BLaER1 (cell line): Measurements from ENCODE around the gene LSM3.

Experiments
- H3K27ac ChIP-seq: shearing (Covaris generic); formaldehyde crosslinking; 2 replicates; pipeline ENCODE4 v1.8.1; 2022
- H3K27me3 ChIP-seq: shearing (Covaris generic); formaldehyde crosslinking; 2 replicates; pipeline ENCODE4 v1.8.1; 2022
- H3K36me3 ChIP-seq: shearing (Covaris generic); formaldehyde crosslinking; 2 replicates; pipeline ENCODE4 v1.8.1; 2022
- H3K4me1 ChIP-seq: shearing (Covaris generic); formaldehyde crosslinking; 2 replicates; pipeline ENCODE4 v1.8.1; 2022
- H3K4me2 ChIP-seq: shearing (Covaris generic); formaldehyde crosslinking; 2 replicates; pipeline ENCODE4 v1.8.1; 2022
- H3K4me3 ChIP-seq: shearing (Covaris generic); formaldehyde crosslinking; 2 replicates; pipeline ENCODE4 v1.8.1; 2022
- H3K9ac ChIP-seq: shearing (Covaris generic); formaldehyde crosslinking; 2 replicates; pipeline ENCODE4 v1.8.1; 2022
- H3K9me3 ChIP-seq: shearing (Covaris generic); formaldehyde crosslinking; 2 replicates; pipeline ENCODE4 v1.8.1; 2022
- H4K20me1 ChIP-seq: shearing (Covaris generic); formaldehyde crosslinking; 2 replicates; pipeline ENCODE4 v1.8.1; 2022
- Cebpa-rat ChIP-seq: shearing (Covaris generic); IDR thresholded peaks from 2 replicates; pipeline ENCODE4 v1.8.1; 2022

The LSM3 gene

DNA sequence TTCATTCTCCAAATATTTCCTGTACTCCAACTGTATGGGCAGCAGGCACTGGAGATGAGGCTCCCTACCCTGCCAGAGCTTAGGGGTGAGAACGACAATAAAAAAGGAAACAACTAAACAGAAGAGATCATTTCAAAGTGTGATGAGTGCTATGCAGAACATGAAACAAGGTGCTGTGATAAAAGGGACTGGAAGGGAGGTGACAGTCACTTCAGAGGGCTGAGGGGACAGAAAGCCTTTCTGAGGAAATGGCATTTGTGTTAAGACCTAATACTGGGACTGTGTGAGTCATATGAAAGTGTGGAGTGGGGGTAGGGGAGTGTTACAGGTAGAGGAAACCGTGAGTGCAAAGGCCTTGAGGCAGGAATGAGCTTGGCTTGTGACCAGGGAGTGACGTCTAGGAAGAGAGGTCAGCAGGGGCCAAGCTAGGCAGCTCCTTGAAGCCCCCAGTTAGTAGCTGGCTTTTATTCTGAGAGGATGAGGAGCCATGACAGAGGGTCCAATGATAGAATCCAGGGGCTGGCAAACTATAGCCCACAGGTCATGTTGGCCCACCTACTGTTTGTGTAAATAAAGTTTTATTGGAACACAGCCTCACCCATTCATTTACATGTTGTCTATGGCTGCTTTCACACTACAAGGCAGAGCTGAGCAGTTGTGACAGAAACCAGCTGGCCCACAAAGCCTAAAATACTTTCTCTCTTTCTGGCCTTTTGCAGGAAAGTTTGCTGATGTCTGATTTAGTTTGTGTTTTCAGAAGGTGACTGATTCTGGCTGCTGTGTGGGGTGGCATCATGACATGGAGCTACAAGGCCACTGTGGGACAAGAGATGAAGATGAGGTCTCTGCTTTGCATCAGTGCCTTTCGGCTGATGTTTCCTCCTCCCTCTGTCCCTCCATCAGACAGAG, 56.6 kb downstream of the LSM3 start:
- no peak overlapping the region for H3K9ac ChIP-seq
- H3K4me2 ChIP-seq = no peak overlapping the region
- H3K4me3 ChIP-seq = no peak overlapping the region
- H3K4me1 ChIP-seq = peaks cover 10% of the 10 kb centered on the region
- no peaks in the 10 kb centered on the region for H3K36me3 ChIP-seq
- no peaks in the 10 kb centered on the region for H3K27me3 ChIP-seq
- no peaks in the 10 kb centered on the region for H4K20me1 ChIP-seq
- peaks cover 11% of the 10 kb centered on the region for H3K9me3 ChIP-seq
- no peak overlapping the region for H3K27ac ChIP-seq
- TF ChIP-seq Cebpa-rat = no peak

DNA sequence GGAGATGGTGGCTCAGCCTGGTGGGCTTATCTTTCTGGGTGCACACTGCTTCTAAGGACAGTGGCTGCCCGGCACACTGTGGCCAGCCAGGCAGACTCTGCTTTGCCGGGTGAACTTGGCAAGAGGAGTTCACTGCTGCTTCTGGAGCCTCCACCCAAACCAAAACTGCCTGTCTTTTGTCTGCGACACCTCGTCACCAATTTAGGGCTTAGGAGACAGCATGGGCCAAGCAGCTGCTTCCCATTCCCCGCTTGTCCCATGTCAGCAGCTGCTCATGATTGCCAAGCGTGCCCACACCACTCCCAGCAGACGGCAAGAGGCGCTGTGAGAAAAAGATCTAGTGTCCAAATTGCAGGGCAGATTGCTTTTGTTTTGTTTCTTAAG, 57.3 kb downstream of the LSM3 start:
- H3K4me3 ChIP-seq = no peak overlapping the region
- peaks cover 10% of the 10 kb centered on the region for H3K4me1 ChIP-seq
- no peaks in the 10 kb centered on the region for H4K20me1 ChIP-seq
- H3K9ac ChIP-seq = no peak overlapping the region
- no peak overlapping the region for H3K4me2 ChIP-seq
- no peaks in the 10 kb centered on the region for H3K36me3 ChIP-seq
- no peak for TF ChIP-seq Cebpa-rat
- no peaks in the 10 kb centered on the region for H3K27me3 ChIP-seq
- H3K9me3 ChIP-seq = peaks cover 11% of the 10 kb centered on the region
- H3K27ac ChIP-seq = no peak overlapping the region

DNA sequence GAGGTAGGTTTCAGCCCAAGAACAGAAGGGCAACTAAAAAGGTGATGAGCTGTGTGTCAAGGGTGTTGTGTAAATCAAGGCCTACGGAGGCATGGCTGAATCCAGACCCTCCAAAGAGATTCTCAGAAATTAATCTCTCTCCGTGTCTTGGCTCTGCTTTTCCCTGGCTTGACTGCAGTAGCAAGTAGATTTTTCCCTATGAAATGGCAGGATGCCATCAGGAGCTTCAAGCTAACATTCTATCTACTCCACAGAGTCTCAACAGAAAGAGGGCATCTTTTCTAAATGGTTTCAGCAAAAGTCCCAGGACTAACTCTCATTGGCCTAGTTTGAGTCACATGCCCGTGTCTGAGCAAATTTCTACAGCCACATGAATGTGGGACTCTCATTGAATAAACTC, 58.3 kb downstream of the LSM3 start:
- H4K20me1 ChIP-seq = no peaks in the 10 kb centered on the region
- no peaks in the 10 kb centered on the region for H3K27me3 ChIP-seq
- no peak overlapping the region for H3K9ac ChIP-seq
- H3K36me3 ChIP-seq = no peaks in the 10 kb centered on the region
- peaks cover 11% of the 10 kb centered on the region for H3K9me3 ChIP-seq
- no peak overlapping the region for H3K4me2 ChIP-seq
- TF ChIP-seq Cebpa-rat = no peak
- no peak overlapping the region for H3K27ac ChIP-seq
- no peak overlapping the region for H3K4me3 ChIP-seq
- H3K4me1 ChIP-seq = peaks cover 10% of the 10 kb centered on the region

DNA sequence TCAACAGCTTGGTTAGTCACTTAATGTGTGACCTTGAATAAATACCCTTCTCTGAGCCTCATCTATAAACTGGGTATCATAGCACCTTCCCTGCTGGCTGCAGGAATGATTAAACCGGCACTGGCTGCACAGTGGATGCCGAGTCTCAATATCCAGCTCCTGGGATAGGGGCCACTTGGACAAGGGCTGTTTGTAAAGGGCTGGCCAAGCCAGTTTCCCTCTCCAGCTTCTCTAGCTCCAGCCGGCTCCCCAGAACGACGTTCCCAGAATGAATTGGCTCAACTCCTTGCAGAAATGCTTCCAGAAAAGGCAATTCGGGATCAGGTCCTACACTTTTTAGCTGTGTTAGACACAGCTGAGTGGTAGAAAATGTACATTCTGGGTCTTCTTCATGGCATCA, 58.8 kb downstream of the LSM3 start:
- H3K9ac ChIP-seq = no peak overlapping the region
- H4K20me1 ChIP-seq = no peaks in the 10 kb centered on the region
- no peaks in the 10 kb centered on the region for H3K27me3 ChIP-seq
- H3K9me3 ChIP-seq = peaks cover 11% of the 10 kb centered on the region
- H3K4me2 ChIP-seq = no peak overlapping the region
- H3K27ac ChIP-seq = no peak overlapping the region
- H3K4me1 ChIP-seq = peaks cover 7% of the 10 kb centered on the region
- H3K4me3 ChIP-seq = no peak overlapping the region
- H3K36me3 ChIP-seq = no peaks in the 10 kb centered on the region
- TF ChIP-seq Cebpa-rat = no peak

DNA sequence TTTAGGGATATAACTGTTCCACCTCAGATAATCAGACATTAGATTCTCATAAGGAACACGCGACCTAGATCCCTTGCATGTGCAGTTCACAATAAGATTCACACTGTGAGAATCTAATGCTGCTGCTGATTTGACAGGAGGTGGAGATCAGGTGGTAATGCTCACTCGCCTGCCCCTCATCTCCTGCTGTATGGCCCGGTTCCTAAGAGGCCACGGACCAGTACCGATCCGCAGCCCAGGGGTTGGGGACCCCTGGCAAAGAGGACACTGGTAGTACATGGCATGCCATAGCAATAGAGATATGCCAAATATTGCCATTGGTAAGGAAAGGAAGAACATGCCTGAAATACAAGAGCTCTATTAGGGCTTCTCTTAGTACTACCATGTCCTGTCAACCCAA, 59.7 kb downstream of the LSM3 start:
- Histone ChIP-seq H4K20me1 (no peaks in the 10 kb centered on the region), H3K27me3 (no peaks in the 10 kb centered on the region), H3K4me3 (no peak overlapping the region), H3K4me2 (no peak overlapping the region), H3K27ac (no peak overlapping the region), H3K9me3 (peaks cover 11% of the 10 kb centered on the region), H3K4me1 (no peaks in the 10 kb centered on the region), H3K9ac (no peak overlapping the region), H3K36me3 (no peaks in the 10 kb centered on the region)
- TF ChIP-seq Cebpa-rat = no peak

DNA sequence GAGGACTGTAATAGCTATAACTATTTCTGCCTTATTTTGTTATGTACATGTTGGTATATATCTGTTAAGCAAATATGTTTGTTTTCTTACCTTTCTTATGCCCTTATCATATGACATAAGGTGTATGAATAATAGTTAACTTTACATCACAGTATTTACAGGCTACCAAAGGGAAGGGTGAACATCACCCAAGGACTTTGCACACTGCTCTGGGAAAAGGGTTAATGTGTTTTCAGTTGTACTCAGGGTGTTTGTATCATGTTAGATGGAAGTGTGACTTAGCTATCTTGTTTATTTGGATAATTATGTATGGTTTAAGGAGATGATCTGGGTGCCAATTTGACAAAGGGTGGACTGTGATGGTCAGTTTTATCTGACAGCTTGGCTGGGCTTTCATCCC, 60.3 kb downstream of the LSM3 start:
- Histone ChIP-seq H3K4me3 (no peak overlapping the region), H3K27ac (no peak overlapping the region), H3K4me1 (no peaks in the 10 kb centered on the region), H4K20me1 (no peaks in the 10 kb centered on the region), H3K36me3 (no peaks in the 10 kb centered on the region), H3K9me3 (0 out of 2 replicates have a peak, but pooled peaks cover 6% of the 10 kb centered on the region), H3K4me2 (no peak overlapping the region), H3K9ac (no peak overlapping the region), H3K27me3 (no peaks in the 10 kb centered on the region)
- TF ChIP-seq Cebpa-rat = no peak

DNA sequence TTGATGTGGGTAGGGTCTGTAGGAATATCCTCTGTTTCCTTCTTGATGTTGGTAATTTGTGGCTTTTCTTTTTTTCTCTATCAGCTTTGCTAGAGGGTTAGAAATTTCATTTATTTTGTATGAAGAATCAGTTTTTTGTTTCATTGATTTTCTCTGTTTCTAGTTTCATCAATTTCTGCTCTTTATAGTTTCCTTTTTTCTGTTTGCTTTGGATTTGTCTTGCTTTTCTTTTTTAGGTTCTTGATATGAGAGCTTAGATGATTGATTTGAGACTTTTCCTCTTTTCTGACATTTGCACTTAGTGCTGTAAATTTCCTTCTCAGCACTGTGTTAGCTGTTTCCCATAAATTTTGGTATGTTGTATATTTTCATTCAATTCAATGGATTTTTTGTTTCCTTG, 61.3 kb downstream of the LSM3 start:
- no peaks in the 10 kb centered on the region for H3K4me1 ChIP-seq

DNA sequence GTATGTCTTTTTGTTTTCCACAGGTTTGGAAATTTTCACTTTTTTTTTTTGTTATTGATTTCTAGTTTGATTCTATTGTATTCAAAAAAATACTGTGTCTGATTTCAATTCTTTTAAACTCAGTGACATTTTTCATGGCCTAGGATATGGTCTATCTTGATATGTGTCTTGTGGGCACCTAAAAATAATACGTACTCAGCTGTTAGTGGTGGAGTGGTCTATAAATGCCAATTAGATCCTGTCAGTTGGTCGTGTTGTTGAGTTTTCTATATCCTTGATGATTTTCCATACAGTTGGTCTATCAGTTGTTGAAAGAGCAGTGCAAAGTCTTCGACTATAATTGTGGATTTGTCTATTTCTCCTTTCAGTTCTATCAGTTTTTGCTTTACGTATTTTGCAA, 61.7 kb downstream of the LSM3 start:
- TF ChIP-seq Cebpa-rat = no peak
- Histone ChIP-seq H3K4me2 (no peak overlapping the region), H3K9ac (no peak overlapping the region), H3K27ac (no peak overlapping the region), H3K4me1 (no peaks in the 10 kb centered on the region), H3K27me3 (no peaks in the 10 kb centered on the region), H3K4me3 (no peak overlapping the region), H3K36me3 (no peaks in the 10 kb centered on the region), H3K9me3 (no peaks in the 10 kb centered on the region), H4K20me1 (no peaks in the 10 kb centered on the region)

More for the DNA sequence above, 61.3 kb downstream of the LSM3 start:
- no peak for TF ChIP-seq Cebpa-rat
- Histone ChIP-seq H3K9me3 (no peaks in the 10 kb centered on the region), H4K20me1 (no peaks in the 10 kb centered on the region), H3K27ac (no peak overlapping the region), H3K27me3 (no peaks in the 10 kb centered on the region), H3K4me2 (no peak overlapping the region), H3K9ac (no peak overlapping the region), H3K4me3 (no peak overlapping the region), H3K36me3 (no peaks in the 10 kb centered on the region)

DNA sequence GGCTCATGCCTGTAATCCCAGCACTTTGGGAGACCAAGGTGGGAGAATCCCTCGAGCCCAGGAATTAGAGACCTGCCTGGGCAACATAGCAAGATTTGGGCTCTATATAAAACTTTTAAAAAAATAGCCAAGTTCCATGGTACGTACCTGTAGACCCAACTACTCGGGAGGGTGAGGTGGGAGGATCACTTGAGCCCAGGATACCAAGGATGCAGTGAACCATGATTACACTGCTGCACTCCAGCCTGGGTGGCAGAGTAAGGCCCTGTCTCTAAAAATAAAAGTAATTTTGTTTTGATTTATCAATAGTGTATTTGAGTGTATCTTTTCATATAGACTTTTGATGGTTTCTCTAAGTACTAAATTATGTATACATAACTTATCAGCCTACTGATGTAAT, 63.1 kb downstream of the LSM3 start:
- H3K4me3 ChIP-seq = no peak overlapping the region
- TF ChIP-seq Cebpa-rat = no peak
- no peaks in the 10 kb centered on the region for H3K9me3 ChIP-seq
- H3K4me1 ChIP-seq = no peaks in the 10 kb centered on the region
- H4K20me1 ChIP-seq = no peaks in the 10 kb centered on the region
- H3K36me3 ChIP-seq = no peaks in the 10 kb centered on the region
- H3K9ac ChIP-seq = no peak overlapping the region
- no peak overlapping the region for H3K4me2 ChIP-seq
- H3K27ac ChIP-seq = no peak overlapping the region
- H3K27me3 ChIP-seq = no peaks in the 10 kb centered on the region

DNA sequence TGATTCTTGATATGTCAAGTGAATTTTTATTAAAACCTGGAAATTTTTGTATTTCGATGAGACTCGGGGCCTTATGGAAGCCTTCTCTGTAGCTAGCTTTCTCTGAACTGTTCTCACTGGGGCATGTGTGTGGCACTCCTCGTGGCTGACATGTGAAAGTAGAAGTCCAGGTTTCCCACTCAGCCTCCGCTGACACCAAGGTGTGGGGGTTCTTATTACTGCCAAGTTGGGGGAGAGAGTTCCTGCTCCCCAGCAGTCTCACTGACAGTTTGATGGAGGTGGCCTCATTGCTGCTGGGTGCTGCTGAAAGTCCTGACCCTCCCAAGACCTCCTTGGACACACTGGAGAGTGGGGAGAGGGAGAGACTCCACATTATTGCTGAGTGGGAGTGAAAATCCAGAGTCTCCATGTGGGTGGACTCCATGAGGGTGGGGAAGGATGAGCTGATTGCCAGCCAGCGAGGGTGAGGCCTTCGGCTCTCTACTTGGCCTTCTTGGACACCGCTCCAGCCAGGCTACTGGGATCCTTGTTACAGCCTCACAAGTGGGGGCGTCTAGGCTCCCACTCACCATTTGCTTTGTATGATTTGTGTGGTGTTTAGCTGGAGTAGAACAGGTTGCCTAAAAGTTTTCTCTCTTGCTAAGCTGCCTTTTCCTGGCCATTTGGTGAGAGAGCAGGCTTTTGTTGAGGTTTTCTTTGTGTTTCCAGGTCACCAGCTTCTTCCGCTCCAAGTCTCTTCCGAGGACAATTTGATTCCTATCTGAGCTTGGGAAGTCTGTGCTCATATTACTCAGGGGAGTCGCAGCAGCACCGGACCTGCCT, 64.1 kb downstream of the LSM3 start:
- Histone ChIP-seq H4K20me1 (no peaks in the 10 kb centered on the region), H3K9me3 (no peaks in the 10 kb centered on the region), H3K27me3 (no peaks in the 10 kb centered on the region), H3K9ac (no peak overlapping the region), H3K36me3 (no peaks in the 10 kb centered on the region), H3K4me3 (no peak overlapping the region), H3K4me2 (no peak overlapping the region), H3K27ac (no peak overlapping the region), H3K4me1 (no peaks in the 10 kb centered on the region)
- TF ChIP-seq Cebpa-rat = no peak
